DND-41 (cell line): ENCODE data around the gene MEIOB.

Source experiments
- ATAC-seq: fragments of 200-7000 bp; cut with Tn5 transposase; 3 replicates; pipeline ENCODE4 v1.9.1; 2021; ENCODE audit warnings: low read depth; ENCODE audit not compliant: insufficient read depth
- DNase-seq: peaks from one replicate; pipeline ENCODE4 v3.0.0-alpha.2; 2020
- H2AFZ ChIP-seq: 2 replicates; pipeline ENCODE4 v1.6.0; 2012; ENCODE audit warnings: low read depth, low read length
- H3K27ac ChIP-seq: 2 replicates; pipeline ENCODE4 v1.5.1; 2012; ENCODE audit warnings: low read length, inconsistent platforms
- H3K27me3 ChIP-seq: fragments of 200-600 bp; sonication (generic); 2 replicates; pipeline ENCODE4 v1.6.0; 2012; ENCODE audit warnings: low read length, mild to moderate bottlenecking, inconsistent platforms; ENCODE audit not compliant: insufficient read depth, poor library complexity
- H3K36me3 ChIP-seq: 2 replicates; pipeline ENCODE4 v1.5.1; 2012; ENCODE audit warnings: low read length, inconsistent platforms; ENCODE audit not compliant: insufficient read depth
- H3K4me1 ChIP-seq: 2 replicates; pipeline ENCODE4 v1.5.1; 2012; ENCODE audit warnings: mild to moderate bottlenecking, low read length; ENCODE audit not compliant: insufficient read depth
- H3K4me2 ChIP-seq: 2 replicates; pipeline ENCODE4 v1.6.0; 2012; ENCODE audit warnings: mild to moderate bottlenecking, moderate library complexity, low read length, inconsistent platforms; ENCODE audit not compliant: insufficient read depth
- H3K4me3 ChIP-seq, 2 experiments: fragments of 200-600 bp in 1 of 2; shearing (Covaris generic) in 1 of 2; 2 replicates each; pipeline ENCODE4 v1.5.1; 2012 to 2016; ENCODE audit warnings: inconsistent platforms in 2 of 2, low read length in 2 of 2, mild to moderate bottlenecking in 2 of 2, low read depth in 1 of 2, moderate library complexity in 1 of 2
- H3K79me2 ChIP-seq: 2 replicates; pipeline ENCODE4 v1.6.0; 2012; ENCODE audit warnings: low read length, inconsistent platforms; ENCODE audit not compliant: insufficient read depth
- H3K9ac ChIP-seq: 2 replicates; pipeline ENCODE4 v1.6.0; 2012; ENCODE audit warnings: low read depth, mild to moderate bottlenecking, inconsistent platforms, low read length, moderate library complexity
- H3K9me3 ChIP-seq: 2 replicates; pipeline ENCODE4 v1.5.1; 2012; ENCODE audit warnings: low read length, moderate library complexity, mild to moderate bottlenecking, inconsistent platforms; ENCODE audit not compliant: insufficient read depth, severe bottlenecking
- H4K20me1 ChIP-seq: 2 replicates; pipeline ENCODE4 v1.6.0; 2012; ENCODE audit warnings: low read length; ENCODE audit not compliant: insufficient read depth
- EZH2 ChIP-seq: IDR thresholded peaks from 3 replicates; pipeline ENCODE4 v1.6.1; 2012; ENCODE audit warnings: borderline replicate concordance, low read depth, mild to moderate bottlenecking, moderate library complexity, low read length, inconsistent platforms; ENCODE audit not compliant: severe bottlenecking
- TF ChIP-seq, protein P1 (sequence below): IDR thresholded peaks from 2 replicates; pipeline ENCODE4 v1.5.1; 2012; ENCODE audit warnings: borderline replicate concordance, low read length, moderate library complexity, mild to moderate bottlenecking; ENCODE audit not compliant: poor library complexity, severe bottlenecking; ENCODE audit errors: extremely low read depth

The MEIOB gene

GRCh38 chr16:1859650-1860049 is 12.3 kb downstream of the MEIOB start:
- no peak overlapping the region for H3K4me3 ChIP-seq
- no peak for ATAC-seq
- no peak overlapping the region for H2AFZ ChIP-seq
- TF ChIP-seq, protein P1, sequence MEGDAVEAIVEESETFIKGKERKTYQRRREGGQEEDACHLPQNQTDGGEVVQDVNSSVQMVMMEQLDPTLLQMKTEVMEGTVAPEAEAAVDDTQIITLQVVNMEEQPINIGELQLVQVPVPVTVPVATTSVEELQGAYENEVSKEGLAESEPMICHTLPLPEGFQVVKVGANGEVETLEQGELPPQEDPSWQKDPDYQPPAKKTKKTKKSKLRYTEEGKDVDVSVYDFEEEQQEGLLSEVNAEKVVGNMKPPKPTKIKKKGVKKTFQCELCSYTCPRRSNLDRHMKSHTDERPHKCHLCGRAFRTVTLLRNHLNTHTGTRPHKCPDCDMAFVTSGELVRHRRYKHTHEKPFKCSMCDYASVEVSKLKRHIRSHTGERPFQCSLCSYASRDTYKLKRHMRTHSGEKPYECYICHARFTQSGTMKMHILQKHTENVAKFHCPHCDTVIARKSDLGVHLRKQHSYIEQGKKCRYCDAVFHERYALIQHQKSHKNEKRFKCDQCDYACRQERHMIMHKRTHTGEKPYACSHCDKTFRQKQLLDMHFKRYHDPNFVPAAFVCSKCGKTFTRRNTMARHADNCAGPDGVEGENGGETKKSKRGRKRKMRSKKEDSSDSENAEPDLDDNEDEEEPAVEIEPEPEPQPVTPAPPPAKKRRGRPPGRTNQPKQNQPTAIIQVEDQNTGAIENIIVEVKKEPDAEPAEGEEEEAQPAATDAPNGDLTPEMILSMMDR, result no peak
- TF ChIP-seq EZH2, result no peak
- peaks cover 30% of the 10 kb centered on the region for H3K27me3 ChIP-seq
- no peaks in the 10 kb centered on the region for H3K36me3 ChIP-seq
- no peak overlapping the region for H3K27ac ChIP-seq
- H3K4me2 ChIP-seq, result no peak overlapping the region
- H4K20me1 ChIP-seq, result no peaks in the 10 kb centered on the region
- DNase-seq, result no peak
- H3K9me3 ChIP-seq, result no peaks in the 10 kb centered on the region
- no peaks in the 10 kb centered on the region for H3K79me2 ChIP-seq
- no peak overlapping the region for H3K9ac ChIP-seq
- H3K4me1 ChIP-seq, result peaks cover 9% of the 10 kb centered on the region

DNA sequence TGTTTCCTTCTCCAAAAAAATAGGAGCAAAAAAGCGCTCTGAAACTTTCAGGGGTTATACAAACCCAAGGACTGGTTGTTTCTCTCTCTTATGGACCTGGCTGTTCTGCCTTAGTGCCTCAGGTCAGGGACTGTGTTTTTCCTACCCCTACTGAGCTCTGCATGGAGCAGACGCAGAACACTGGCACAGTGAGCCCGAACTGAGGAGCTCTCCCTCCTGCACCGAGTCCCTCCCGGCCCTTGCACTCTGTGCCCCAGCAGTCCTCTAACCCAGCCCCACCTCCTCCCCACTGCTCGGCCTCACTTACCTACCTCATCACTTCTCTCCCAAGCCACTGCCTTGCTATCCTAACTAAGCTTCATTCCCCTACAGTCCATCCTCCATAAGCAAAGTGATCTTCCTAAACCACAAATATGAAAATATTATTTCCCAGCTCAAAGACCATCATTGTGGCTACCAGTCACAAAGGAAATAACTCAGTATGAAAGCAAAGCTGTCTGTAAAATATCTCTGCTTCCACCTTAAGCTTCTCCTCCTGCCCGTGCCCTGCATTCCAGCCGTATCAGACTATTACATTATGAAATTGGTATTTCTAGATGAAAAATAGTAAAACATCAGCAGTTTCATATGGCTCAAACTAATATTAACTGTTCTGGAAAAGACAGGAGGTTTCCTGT is 13.6 kb downstream of the MEIOB start:
- peaks cover 9% of the 10 kb centered on the region for H3K4me1 ChIP-seq
- H2AFZ ChIP-seq, result no peak overlapping the region
- peaks cover 30% of the 10 kb centered on the region for H3K27me3 ChIP-seq
- DNase-seq, result no peak
- H3K4me2 ChIP-seq, result no peak overlapping the region
- TF ChIP-seq EZH2, result no peak
- TF ChIP-seq, protein P1, result no peak
- no peaks in the 10 kb centered on the region for H3K9me3 ChIP-seq
- no peak overlapping the region for H3K27ac ChIP-seq
- no peaks in the 10 kb centered on the region for H3K36me3 ChIP-seq
- H3K9ac ChIP-seq, result no peak overlapping the region
- H3K4me3 ChIP-seq, result no peak overlapping the region
- no peaks in the 10 kb centered on the region for H4K20me1 ChIP-seq
- no peaks in the 10 kb centered on the region for H3K79me2 ChIP-seq
- ATAC-seq, result no peak

GRCh38 chr16:1857433-1858097 is 14.4 kb downstream of the MEIOB start:
- DNase-seq (no peak), ATAC-seq (no peak)
- no peaks in the 10 kb centered on the region for H3K9me3 ChIP-seq
- H3K79me2 ChIP-seq, result no peaks in the 10 kb centered on the region
- H3K4me1 ChIP-seq, result peaks cover 9% of the 10 kb centered on the region
- peaks cover 30% of the 10 kb centered on the region for H3K27me3 ChIP-seq
- TF ChIP-seq, protein P1, result no peak
- TF ChIP-seq EZH2, result no peak
- H3K9ac ChIP-seq, result no peak overlapping the region
- H3K4me3 ChIP-seq, result no peak overlapping the region
- H2AFZ ChIP-seq, result no peak overlapping the region
- no peaks in the 10 kb centered on the region for H4K20me1 ChIP-seq
- H3K36me3 ChIP-seq, result no peaks in the 10 kb centered on the region
- H3K27ac ChIP-seq, result no peak overlapping the region
- H3K4me2 ChIP-seq, result no peak overlapping the region
